ENCODE measurements around the gene OCLN.
"Not testable (repeated sequence)": the region's sequence is repeated elsewhere in the genome, so short reads cannot be mapped to it uniquely, and the experiment has no call there.

Gene OCLN

GRCh38 chr5:69601947-69602346 lies 109.4 kb downstream of the OCLN start:
- H3K36me3 ChIP-seq (ENCODE audit: insufficient read depth, low read depth, low read length); H3K9me3 ChIP-seq (ENCODE audit: insufficient read depth, low read depth, low read length); H3K27me3 ChIP-seq (ENCODE audit: insufficient read depth, low read length); H3K9ac ChIP-seq (ENCODE audit: low read depth, low read length); H3K4me3 ChIP-seq (ENCODE audit: low read length); H3K4me1 ChIP-seq (ENCODE audit: insufficient read depth, low read length); H3K27ac ChIP-seq (ENCODE audit: low read length): not testable (repeated sequence)

DNA sequence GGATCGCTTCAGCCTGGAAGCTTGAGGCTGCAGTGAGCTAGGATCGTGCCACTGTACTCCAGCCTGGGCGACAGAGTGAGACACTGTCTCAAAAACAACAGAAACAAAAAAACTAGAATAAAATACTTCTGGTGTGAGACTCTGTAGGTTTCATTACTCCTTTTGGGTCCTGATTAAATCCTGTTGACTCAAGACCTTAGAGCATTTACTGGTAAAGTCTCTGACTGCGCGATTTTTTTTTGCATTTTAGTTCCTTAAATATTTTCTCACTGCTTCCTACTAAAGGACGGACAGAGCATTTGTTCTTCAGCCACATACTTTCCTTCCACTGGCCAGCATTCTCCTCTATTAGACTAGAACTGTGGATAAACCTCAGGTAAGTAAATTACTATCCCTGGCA lies 114.2 kb downstream of the OCLN start:
- H3K9me3 ChIP-seq (ENCODE audit: insufficient read depth, low read depth, low read length); H3K36me3 ChIP-seq (ENCODE audit: insufficient read depth, low read depth, low read length); H3K4me1 ChIP-seq (ENCODE audit: insufficient read depth, low read length); H3K27me3 ChIP-seq (ENCODE audit: insufficient read depth, low read length); H3K9ac ChIP-seq (ENCODE audit: low read depth, low read length); H3K27ac ChIP-seq (ENCODE audit: low read length); H3K4me3 ChIP-seq (ENCODE audit: low read length): not testable (repeated sequence)

Measured in iPS-20b (cell line).